Mucosa of gallbladder (tissue), 1 donor: ENCODE results near the gene UBE2D3. TPM values are rescaled to one million over a fixed set of nuclear protein-coding genes. Genes with fewer than 3 reads are reported as not detected.
A peak's percentile ranks its signal among the peaks of the same experiment; 100 is the strongest.
"Not testable (repeated sequence)": the region's sequence is repeated elsewhere in the genome, so short reads cannot be mapped to it uniquely, and the experiment has no call there.

Source experiments
- DNase-seq: peaks from one replicate; pipeline ENCODE4 v3.0.0-alpha.2; 2020; ENCODE audit warnings: low spot score
- total RNA-seq: library from RNA; stranded (reverse); gene quantifications from one replicate; pipeline ENCODE4 v1.2.1, GENCODE V29; 2021
- donor health status: DM: no; HTN: no; CAD: no.

The UBE2D3 gene
- 257 TPM for total RNA-seq

DNA sequence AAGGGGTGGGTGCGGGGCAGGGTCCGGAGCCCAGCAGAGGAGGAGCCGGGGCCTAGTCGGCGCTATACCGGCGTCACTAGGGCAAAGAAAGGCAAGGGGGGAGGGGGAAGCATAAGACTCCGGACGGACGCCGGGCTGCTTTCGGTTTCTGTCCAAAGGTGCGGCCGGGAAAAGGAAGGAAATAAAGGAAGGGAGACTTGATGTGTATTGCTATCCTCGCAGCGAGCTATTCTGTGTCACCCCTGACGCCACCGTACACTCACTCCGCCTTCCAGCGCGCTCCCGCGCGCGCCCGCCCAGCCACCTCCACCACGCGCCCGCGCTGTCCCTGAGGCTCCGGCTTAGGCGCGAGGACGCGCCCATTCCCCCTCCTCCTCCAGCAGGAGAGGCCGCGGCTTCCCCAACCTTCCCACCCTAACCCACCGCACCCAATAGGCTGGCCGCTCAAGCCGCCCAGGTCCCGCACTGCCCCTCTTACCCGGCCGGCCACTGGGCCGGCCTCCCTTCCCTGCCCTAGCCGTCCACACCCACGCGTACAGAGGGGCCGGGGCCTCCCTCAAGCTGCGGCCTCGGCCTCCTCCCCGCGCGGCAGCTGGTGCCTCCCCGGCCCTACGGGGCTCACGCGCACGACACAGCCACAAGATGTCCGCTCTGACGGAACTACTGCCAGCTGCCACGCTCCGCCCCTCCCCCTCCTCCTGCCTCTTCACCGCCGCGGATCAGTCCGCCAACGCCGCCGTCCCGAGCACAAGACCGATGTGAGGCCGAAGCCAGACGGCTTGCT is at the start of gene UBE2D3:
Gene UBE2D3 (minus strand): TSS at position 662 of the 784 bp plus-strand sequence. CDS start 1,043 bp downstream, outside the sequence.
- DNase-seq = peak; percentile 94

GRCh38 chr4:102871772-102872171 is 44.4 kb upstream of the UBE2D3 start:
- no peak for DNase-seq

DNA sequence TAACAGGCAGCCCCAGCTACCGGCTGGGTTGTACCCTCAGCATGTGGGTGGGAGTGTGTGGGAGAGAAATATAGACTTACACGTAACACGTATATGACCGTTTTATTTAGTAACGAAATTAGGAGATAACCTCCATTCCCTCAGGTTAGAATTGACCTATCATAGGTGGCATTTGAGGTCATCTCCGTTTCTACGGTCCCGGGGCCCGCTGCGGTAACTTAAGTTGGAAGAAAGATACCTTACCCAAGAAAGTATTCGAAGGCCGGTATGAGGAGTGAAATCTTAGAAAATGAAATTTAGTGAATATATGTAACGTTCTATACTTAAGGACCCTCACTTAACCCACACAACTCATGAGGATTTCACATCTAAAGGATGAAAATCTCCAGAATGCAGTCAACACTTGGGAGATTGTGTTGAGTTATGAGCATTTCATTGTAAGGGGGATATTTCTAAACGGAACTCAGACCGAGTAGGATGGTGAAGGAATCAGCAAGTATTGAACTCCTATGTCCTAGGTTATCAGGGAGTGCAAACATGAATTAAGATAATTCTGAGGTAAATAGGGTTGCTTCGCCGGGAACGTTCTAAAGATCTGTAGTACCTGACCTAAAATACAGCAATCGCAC is 42.3 kb upstream of the UBE2D3 start:
- DNase-seq = no peak

GRCh38 chr4:102868781-102869568 is 41.6 kb upstream of the UBE2D3 start, which contains the start of gene CISD2:
CISD2 (plus strand) TSS chr4:102868992; CDS start chr4:102869085, 93 bp downstream.
- peak; percentile 92 for DNase-seq

DNA sequence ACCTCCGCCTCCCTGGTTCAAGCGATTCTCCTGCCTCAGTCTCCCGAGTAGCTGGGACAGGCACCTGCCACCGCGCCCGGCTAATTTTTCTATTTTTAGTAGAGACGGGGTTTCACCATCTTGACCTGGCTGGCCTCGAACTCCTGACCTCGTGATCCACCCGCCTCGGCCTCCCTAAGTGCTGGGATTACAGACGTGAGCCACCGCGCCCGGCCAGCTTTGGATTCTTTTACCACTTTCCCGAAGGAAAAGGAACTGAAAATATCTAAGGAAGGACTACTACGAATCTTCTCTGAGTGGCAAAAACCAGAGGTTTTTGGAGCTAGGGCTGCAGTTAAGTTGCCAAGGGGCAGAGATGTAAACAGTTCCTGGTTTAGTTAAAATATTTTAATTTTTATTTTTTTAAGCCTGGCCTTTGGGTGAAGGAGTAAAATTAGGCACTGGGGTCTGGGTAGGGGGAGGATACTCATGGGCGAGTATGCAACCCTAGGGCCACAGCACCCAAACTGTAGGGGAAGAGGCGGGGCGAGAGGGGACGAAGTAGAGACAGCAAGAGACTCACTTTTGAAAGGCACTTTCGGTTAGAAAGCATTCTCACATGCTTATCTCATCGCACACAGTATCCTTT is 40.9 kb upstream of the UBE2D3 start:
- no peak for DNase-seq

GRCh38 chr4:102867278-102868152 is 40.2 kb upstream of the UBE2D3 start:
- no peak for DNase-seq

DNA sequence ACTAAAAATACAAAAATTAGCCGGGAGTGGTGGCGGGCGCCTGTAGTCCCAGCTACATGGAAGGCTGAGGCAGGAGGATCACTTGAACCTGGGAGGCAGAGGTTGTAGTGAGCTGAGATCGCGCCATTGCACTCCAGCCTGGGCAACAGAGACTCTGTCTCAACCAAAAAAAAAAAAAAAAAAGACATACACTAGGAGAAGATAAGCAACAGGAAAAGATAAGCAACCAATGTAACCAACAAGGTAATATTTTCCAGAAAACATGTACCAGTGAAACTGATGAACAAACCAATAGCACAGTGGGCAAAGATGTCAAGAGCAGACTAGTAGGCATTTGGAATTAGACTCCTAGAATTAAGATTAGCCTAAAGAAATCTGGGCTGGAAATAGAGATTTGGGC is 38.0 kb upstream of the UBE2D3 start:
- DNase-seq = not testable (repeated sequence)

- DNase-seq = no peak
Observed at GRCh38 chr4:102862747-102863146, 35.4 kb upstream of the UBE2D3 start.

DNA sequence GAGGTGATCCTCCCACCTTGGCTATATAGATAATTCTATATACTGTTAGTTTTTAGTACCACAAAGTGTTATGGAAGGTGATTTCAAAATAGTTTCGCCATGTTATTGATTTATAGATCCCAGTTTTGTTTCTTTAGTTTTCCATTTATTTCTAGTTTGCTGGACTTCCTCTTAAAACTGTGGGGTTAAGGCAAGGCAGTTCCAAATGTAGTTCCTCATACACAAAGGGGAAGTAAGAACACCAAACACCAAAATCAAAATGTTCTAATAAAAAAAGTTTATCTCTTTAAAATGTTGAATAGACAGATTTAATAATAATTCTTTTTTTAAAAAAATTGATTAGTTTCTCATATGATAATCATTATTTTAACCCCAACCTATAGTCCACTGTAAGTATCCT is 34.7 kb upstream of the UBE2D3 start:
- no peak for DNase-seq

DNA sequence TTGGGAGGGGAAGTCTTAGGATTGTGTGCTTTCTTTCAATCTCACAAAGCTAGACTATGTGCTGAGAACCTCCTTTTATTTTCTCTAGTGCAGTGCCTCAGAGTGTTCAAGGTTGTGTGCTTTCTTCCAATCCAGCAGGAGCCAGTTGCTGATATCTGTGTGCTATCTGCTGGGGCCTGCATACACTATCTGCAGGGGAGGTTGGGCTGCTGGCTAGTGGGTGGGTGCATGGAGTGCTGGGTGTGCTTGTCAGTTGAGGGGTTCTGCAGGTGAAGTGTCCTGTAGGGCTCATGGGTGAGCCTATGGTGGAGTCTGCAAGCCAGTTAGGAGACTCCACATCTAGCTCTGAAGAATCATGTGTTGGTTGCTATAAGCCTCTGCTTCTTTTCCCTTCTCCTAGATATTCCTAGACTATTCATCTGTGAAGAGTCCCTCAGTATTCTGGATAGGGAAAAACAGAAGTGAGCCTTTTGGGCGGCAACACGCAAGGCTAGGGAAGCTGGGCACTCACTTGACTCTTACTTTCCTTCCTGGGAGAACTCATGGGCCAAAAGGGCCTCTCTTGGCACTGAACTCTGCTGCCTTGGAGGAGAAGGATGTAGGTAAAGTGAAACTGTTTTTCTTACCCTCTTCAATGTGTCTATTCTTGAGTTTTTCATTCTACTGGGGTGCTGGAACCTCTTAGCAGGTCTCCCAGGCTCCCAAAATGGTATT is 33.4 kb upstream of the UBE2D3 start:
- no peak for DNase-seq

DNA sequence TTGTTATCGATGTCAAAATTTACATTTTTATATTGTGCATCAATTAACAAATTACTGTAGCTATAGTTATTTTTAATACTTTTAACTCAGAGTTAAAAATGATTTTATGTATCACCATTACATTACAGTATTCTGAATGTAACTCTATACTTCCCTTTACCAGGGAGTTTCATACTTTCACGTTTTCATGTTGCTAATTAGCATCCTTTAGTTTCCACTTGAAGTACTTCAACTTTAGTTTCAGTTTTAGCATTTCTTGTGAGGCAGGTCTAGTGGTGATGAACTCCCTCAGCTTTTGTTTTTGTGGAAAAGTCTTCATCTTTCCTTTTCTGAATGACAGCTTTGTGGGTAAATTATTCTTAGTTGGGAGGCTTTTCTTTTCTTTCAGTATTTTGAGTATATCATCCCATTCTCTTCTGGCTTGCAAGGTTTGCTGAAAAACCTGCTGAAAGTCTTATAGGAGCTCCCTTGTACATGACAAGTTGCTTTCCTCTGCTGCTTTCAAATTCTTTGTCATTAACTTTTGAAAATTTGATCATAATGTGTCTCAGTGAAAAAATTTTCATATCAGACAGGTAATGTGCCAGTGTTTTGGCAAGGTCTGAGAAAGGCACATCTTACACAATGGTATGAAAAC is 31.6 kb upstream of the UBE2D3 start:
- DNase-seq = no peak

GRCh38 chr4:102850370-102850769 is 23.0 kb upstream of the UBE2D3 start:
- DNase-seq = no peak

DNA sequence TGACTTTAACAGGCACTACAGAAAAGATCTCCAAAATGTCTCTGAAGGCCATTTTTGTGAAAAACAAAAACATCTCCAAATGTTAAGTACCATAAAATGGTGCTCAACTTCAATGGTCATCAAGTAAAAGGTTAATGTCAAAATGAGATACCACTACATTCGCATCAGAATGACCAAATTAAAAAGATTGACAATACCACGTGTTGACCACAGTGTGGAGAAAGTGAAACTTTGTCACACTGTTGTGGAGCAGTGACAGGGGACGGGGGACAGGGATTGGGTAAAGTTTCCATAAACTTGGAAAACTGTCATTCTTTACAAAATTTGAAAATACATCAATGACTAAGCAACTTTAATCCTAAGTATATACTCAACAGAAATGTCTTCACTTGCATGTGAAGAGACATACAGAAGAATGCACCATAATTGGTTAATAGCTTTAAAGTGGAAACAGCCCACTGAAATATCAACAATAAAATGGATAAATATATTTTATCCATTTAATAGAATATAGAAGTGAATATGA is 22.3 kb upstream of the UBE2D3 start:
- no peak for DNase-seq

- DNase-seq = no peak
Observed at GRCh38 chr4:102847687-102848086, 20.3 kb upstream of the UBE2D3 start.

DNA sequence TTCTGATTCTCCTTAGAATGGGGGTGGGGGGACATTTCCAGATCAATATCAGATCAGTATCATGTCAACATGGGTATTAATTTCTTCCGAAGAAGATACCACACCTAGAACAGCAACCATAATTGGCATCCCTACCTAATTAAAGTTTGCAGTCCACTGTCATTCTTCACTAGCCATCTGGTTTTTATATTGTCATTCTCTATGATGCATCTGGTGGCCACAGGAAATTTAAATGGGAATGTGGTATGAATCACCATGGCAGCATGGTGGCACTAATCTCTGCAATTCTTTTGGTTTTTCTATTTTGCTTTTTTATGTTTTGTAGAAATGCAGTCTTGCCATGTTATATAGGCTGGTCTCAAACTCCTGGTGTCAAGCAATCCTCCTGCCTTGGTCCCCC is 16.6 kb upstream of the UBE2D3 start:
- DNase-seq = no peak

DNA sequence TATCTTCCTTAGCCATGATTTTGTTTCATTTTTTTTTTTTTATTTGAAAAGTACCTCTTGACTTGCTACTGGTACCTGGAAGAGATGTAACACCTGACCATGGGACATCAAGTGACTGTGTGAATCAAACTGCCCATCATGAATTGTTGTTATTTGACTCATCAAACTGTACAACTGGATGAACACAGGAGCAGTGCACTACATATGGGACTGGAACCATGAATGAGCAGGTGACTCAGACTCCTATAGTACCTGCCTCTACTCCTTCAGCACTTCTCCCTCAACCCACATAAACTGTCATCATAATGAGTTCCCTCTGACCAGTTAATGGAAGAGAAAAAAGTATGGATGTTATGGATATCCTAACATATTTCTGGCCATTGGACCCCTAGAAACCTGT is 15.9 kb upstream of the UBE2D3 start:
- no peak for DNase-seq

- no peak for DNase-seq
Observed at GRCh38 chr4:102842367-102842766, 15.0 kb upstream of the UBE2D3 start.

DNA sequence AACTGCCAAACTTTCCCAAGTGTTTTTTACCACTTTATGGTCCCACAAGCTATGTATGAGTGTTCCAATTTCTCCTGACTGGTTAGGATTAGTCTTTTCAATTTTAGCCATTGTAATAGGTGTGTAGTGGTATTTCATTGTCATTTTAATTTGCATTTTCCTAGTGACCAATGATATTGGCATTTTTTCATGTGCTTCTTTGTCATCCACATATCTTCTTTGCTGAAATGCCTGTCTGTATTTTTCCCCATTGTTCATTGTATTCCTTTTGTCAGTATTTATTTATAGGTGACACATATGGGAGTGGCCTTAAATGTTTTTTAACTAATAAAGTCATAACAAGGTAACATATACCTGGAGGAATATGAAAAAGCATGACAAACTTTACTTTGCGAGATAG is 9.2 kb upstream of the UBE2D3 start:
- DNase-seq = no peak

GRCh38 chr4:102832667-102833066 is 5.3 kb upstream of the UBE2D3 start:
- no peak for DNase-seq

DNA sequence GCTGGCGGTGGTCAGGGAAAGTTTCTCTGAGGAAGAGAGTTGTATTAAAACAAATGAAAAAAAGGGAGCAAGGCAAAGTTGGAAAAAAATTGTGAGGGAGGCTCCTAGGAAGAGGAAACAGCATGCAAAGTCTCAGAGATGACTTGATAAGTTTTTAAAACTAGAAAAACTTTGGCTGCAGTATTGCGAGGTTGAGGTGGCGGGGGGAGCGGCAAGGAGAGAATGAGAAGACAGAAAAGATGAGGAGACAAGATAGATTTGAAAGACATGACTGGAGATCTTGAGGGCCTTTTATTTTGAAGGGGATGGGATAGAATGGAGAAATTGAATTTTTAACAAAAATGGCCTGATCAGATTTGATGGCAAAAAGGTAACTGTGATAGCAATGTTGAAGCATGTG is 4.8 kb upstream of the UBE2D3 start:
- no peak for DNase-seq
